ENCODE measurements around the gene DDX23. TPM values are rescaled to one million over a fixed set of nuclear protein-coding genes. Genes with fewer than 3 reads are reported as not detected.
A peak's percentile ranks its signal among the peaks of the same experiment; 100 is the strongest.

DDX23 gene
- polyA plus RNA-seq, 1 donor, result 122 TPM

- no peak for DNase-seq
These were observed 48.3 kb downstream of the DDX23 start for GRCh38 chr12:48803675-48804074.

- no peak for DNase-seq
These were observed 51.0 kb downstream of the DDX23 start for GRCh38 chr12:48800971-48801370.

- no peak for DNase-seq
These were observed 51.5 kb downstream of the DDX23 start for GRCh38 chr12:48800457-48800856.

- no peak for DNase-seq
These were observed 55.0 kb downstream of the DDX23 start for GRCh38 chr12:48796976-48797375.

- peak; percentile 80 for DNase-seq
These were observed 56.2 kb downstream of the DDX23 start for GRCh38 chr12:48795550-48796455.

- no peak for DNase-seq
These were observed 57.1 kb downstream of the DDX23 start for GRCh38 chr12:48794870-48795269.

GRCh38 chr12:48793696-48794095, 58.3 kb downstream of the DDX23 start:
- DNase-seq, result no peak

GRCh38 chr12:48789858-48790326, 62.1 kb downstream of the DDX23 start:
- DNase-seq, result no peak

- DNase-seq, result peak; percentile 84
These were observed 62.8 kb downstream of the DDX23 start, which contains the start of gene ADCY6 for GRCh38 chr12:48788854-48789775. ADCY6 (minus strand) TSS chr12:48789089; CDS start chr12:48783434, 5,655 bp downstream.

- DNase-seq, result no peak
These were observed 63.5 kb downstream of the DDX23 start for GRCh38 chr12:48788524-48788853.

- no peak for DNase-seq
These were observed 64.0 kb downstream of the DDX23 start for GRCh38 chr12:48787791-48788523.

GRCh38 chr12:48786591-48787544, 65.1 kb downstream of the DDX23 start:
- DNase-seq, result no peak

GRCh38 chr12:48783432-48783831, 68.5 kb downstream of the DDX23 start:
- DNase-seq, result no peak

GRCh38 chr12:48782457-48783395, 69.2 kb downstream of the DDX23 start:
- no peak for DNase-seq

- DNase-seq, result no peak
These were observed 70.1 kb downstream of the DDX23 start for GRCh38 chr12:48781750-48782456.

GRCh38 chr12:48780381-48781025, 71.5 kb downstream of the DDX23 start:
- no peak for DNase-seq

GRCh38 chr12:48779869-48780268, 72.1 kb downstream of the DDX23 start:
- no peak for DNase-seq

Data from left kidney (tissue), 2 donors.